H1 (cell line): ENCODE data around the gene PDX1. TPM values are rescaled to one million over a fixed set of nuclear protein-coding genes. Genes with fewer than 3 reads are reported as not detected.

ENCODE experiments used
- CTCF ChIA-PET: fragments of 300-600 bp; sonication (Branson Sonifier 250); formaldehyde crosslinking; loops from one replicate; lab custom pipeline; 2021; ENCODE audit not compliant: partially characterized antibody; lab: Charles Lee
- POLR2A ChIA-PET: fragments of 300-600 bp; sonication (Branson Sonifier 250); formaldehyde crosslinking; loops from one replicate; lab custom pipeline; 2021; ENCODE audit warnings: inconsistent platforms; ENCODE audit not compliant: partially characterized antibody; lab: Charles Lee
- DNase-seq, 2 experiments: peaks; one replicate each; pipeline versions ENCODE4 v3.0.0 to v3.0.0-alpha.2; 2010 to 2022; ENCODE audit warnings: low spot score in 2 of 2, low read depth in 1 of 2, mixed read lengths in 1 of 2
- FAIRE-seq: peaks from 2 replicates; lab custom pipeline; 2011; peaks lifted over from hg19 to GRCh38; lab: Jason Lieb, UNC
- H2AFZ ChIP-seq: 2 replicates; pipeline ENCODE4 v1.8.1; 2012; ENCODE audit warnings: low read length, inconsistent platforms
- H2AK5ac ChIP-seq: 2 replicates; pipeline ENCODE4 v1.6.1; 2013; ENCODE audit warnings: low read depth, low read length
- H2BK120ac ChIP-seq: replicated peaks from 2 replicates; pipeline ENCODE3; 2013; ENCODE audit warnings: low read depth, low read length, inconsistent platforms
- H2BK12ac ChIP-seq: 2 replicates; pipeline ENCODE4 v1.6.1; 2013; ENCODE audit warnings: low read depth, low read length
- H2BK15ac ChIP-seq: 2 replicates; pipeline ENCODE4 v1.6.1; 2013; ENCODE audit warnings: low read length
- H2BK20ac ChIP-seq: 2 replicates; pipeline ENCODE4 v1.6.1; 2013; ENCODE audit warnings: low read length
- H2BK5ac ChIP-seq: 2 replicates; pipeline ENCODE4 v1.6.1; 2013; ENCODE audit warnings: low read depth, low read length
- H3K14ac ChIP-seq: 2 replicates; pipeline ENCODE4 v1.6.1; 2013; ENCODE audit warnings: inconsistent platforms; ENCODE audit not compliant: insufficient read length
- H3K18ac ChIP-seq: 2 replicates; pipeline ENCODE4 v1.6.1; 2013; ENCODE audit warnings: low read length; ENCODE audit errors: extremely low read depth
- H3K23ac ChIP-seq: 2 replicates; pipeline ENCODE4 v1.6.1; 2013; ENCODE audit warnings: inconsistent platforms; ENCODE audit not compliant: insufficient read length
- H3K23me2 ChIP-seq: 2 replicates; pipeline ENCODE4 v1.6.1; 2013; ENCODE audit warnings: low read depth, low read length
- H3K27ac ChIP-seq: 2 replicates; pipeline ENCODE4 v1.6.1; 2011; ENCODE audit warnings: low read depth, low read length, inconsistent platforms
- H3K27me3 ChIP-seq, 4 experiments: replicated peaks in 1 of 4; 1 replicate in 1 of 4; 2 replicates in 3 of 4; pipeline versions ENCODE4 v1.6.1 to v1.8.1; 2011 to 2013; ENCODE audit warnings: low read length in 3 of 4, mild to moderate bottlenecking in 3 of 4, inconsistent platforms in 2 of 4, mixed read lengths in 2 of 4, moderate library complexity in 1 of 4; ENCODE audit not compliant: control insufficient read depth in 3 of 4, insufficient read depth in 3 of 4; ENCODE audit errors: extremely low read depth in 1 of 4
- H3K36me3 ChIP-seq, 4 experiments: 2 replicates each; pipeline versions ENCODE4 v1.6.1 to v1.8.1; 2011 to 2013; ENCODE audit warnings: mild to moderate bottlenecking in 4 of 4, low read length in 3 of 4, moderate library complexity in 2 of 4, control low read depth in 1 of 4, inconsistent platforms in 1 of 4; ENCODE audit not compliant: insufficient read depth in 4 of 4, control insufficient read depth in 2 of 4
- H3K4ac ChIP-seq: replicated peaks from 2 replicates; pipeline ENCODE3; 2013; ENCODE audit warnings: low read length, low read depth, mixed read lengths, inconsistent platforms; ENCODE audit not compliant: insufficient read length
- H3K4me1 ChIP-seq, 4 experiments: replicated peaks in 1 of 4; 1 replicate in 1 of 4; 2 replicates in 3 of 4; pipeline versions ENCODE4 v1.6.1 to v1.8.1; 2011 to 2013; ENCODE audit warnings: low read length in 3 of 4, inconsistent platforms in 2 of 4, mixed read lengths in 1 of 4; ENCODE audit not compliant: insufficient read depth in 4 of 4, control insufficient read depth in 3 of 4
- H3K4me2 ChIP-seq, 2 experiments: 2 replicates each; pipeline versions ENCODE4 v1.6.1 to v1.8.1; 2011 to 2013; ENCODE audit warnings: low read depth in 2 of 2, low read length in 2 of 2, control low read depth in 1 of 2, inconsistent platforms in 1 of 2, mild to moderate bottlenecking in 1 of 2; ENCODE audit not compliant: insufficient read depth in 1 of 2
- H3K4me3 ChIP-seq, 4 experiments: fragments of 200-600, 300-600 bp in 1 of 4; sonication (generic), shearing (Covaris generic), sonication (Bioruptor Twin) in 1 of 4; 2 replicates each; pipeline versions ENCODE4 v1.5.1 to v1.8.1; 2011 to 2016; ENCODE audit warnings: low read length in 4 of 4, low read depth in 3 of 4, control low read depth in 2 of 4, inconsistent platforms in 2 of 4, mild to moderate bottlenecking in 2 of 4, mixed read lengths in 1 of 4, moderate library complexity in 1 of 4; ENCODE audit not compliant: insufficient read depth in 2 of 4; ENCODE audit errors: extremely low read depth in 1 of 4
- H3K56ac ChIP-seq: replicated peaks from 2 replicates; pipeline ENCODE3; 2013; ENCODE audit warnings: low read depth, mild to moderate bottlenecking, mixed read lengths, low read length, inconsistent platforms; ENCODE audit not compliant: insufficient read length
- H3K79me1 ChIP-seq: 2 replicates; pipeline ENCODE4 v1.6.1; 2013; ENCODE audit warnings: low read depth, low read length, control low read depth
- H3K79me2 ChIP-seq, 2 experiments: 2 replicates each; pipeline versions ENCODE4 v1.6.1 to v1.8.1; 2012 to 2013; ENCODE audit warnings: low read length in 2 of 2, mild to moderate bottlenecking in 2 of 2, inconsistent platforms in 1 of 2; ENCODE audit not compliant: insufficient read depth in 2 of 2, control insufficient read depth in 1 of 2
- H3K9ac ChIP-seq, 4 experiments: replicated peaks in 1 of 4; 1 replicate in 1 of 4; 2 replicates in 3 of 4; pipeline versions ENCODE4 v1.6.1 to v1.8.1; 2011 to 2013; ENCODE audit warnings: low read depth in 3 of 4, low read length in 3 of 4, control low read depth in 2 of 4, mild to moderate bottlenecking in 2 of 4, moderate library complexity in 2 of 4, inconsistent platforms in 1 of 4; ENCODE audit errors: extremely low read depth in 1 of 4
- H3K9me3 ChIP-seq, 2 experiments: 2 replicates each; pipeline versions ENCODE4 v1.6.1 to v1.8.1; 2012 to 2013; ENCODE audit warnings: mild to moderate bottlenecking in 2 of 2, moderate library complexity in 2 of 2, control low read depth in 1 of 2, inconsistent platforms in 1 of 2, low read depth in 1 of 2, low read length in 1 of 2, mixed read lengths in 1 of 2; ENCODE audit not compliant: insufficient read depth in 2 of 2
- H4K20me1 ChIP-seq, 2 experiments: replicated peaks in 1 of 2; 2 replicates each; pipeline versions ENCODE3 to v1.8.1; 2011 to 2013; ENCODE audit warnings: inconsistent platforms in 2 of 2, low read length in 2 of 2, mild to moderate bottlenecking in 1 of 2; ENCODE audit not compliant: insufficient read depth in 2 of 2, control insufficient read depth in 1 of 2
- H4K5ac ChIP-seq: 2 replicates; pipeline ENCODE4 v1.6.1; 2013; ENCODE audit warnings: low read length, low read depth, mixed read lengths, inconsistent platforms; ENCODE audit not compliant: insufficient read length
- H4K8ac ChIP-seq: 2 replicates; pipeline ENCODE4 v1.8.0; 2013; ENCODE audit warnings: mild to moderate bottlenecking, moderate library complexity, low read length, inconsistent platforms; ENCODE audit not compliant: insufficient read depth; ENCODE audit errors: extremely low read depth
- H4K91ac ChIP-seq: replicated peaks from 2 replicates; pipeline ENCODE3; 2013; ENCODE audit warnings: low read length, mixed read lengths, inconsistent platforms; ENCODE audit not compliant: insufficient read length
- CBX8 ChIP-seq: fragments of 300-800, 300-1000 bp; sonication (generic); IDR thresholded peaks from 2 replicates; pipeline ENCODE4 v1.7.1; 2016; ENCODE audit warnings: low read depth, low read length, borderline replicate concordance
- EGR1 ChIP-seq: IDR thresholded peaks from 2 replicates; pipeline ENCODE4 v1.6.1; 2011; ENCODE audit warnings: low read depth, low read length, borderline replicate concordance
- FOSL1 ChIP-seq: IDR thresholded peaks from 2 replicates; pipeline ENCODE4 v1.6.1; 2011; ENCODE audit warnings: mild to moderate bottlenecking, low read depth, low read length, moderate library complexity; ENCODE audit not compliant: insufficient read depth
- JUN ChIP-seq: IDR thresholded peaks from 2 replicates; pipeline ENCODE4 v1.6.1; 2011; ENCODE audit warnings: low read depth, mild to moderate bottlenecking, improper control_type of control experiment, low read length
- RAD21 ChIP-seq, 2 experiments: IDR thresholded peaks in 1 of 2; conservative IDR thresholded peaks in 1 of 2; 2 replicates each; pipeline ENCODE4 v1.6.1; 2011; ENCODE audit warnings: low read depth in 2 of 2, low read length in 2 of 2, improper control_type of control experiment in 1 of 2, inconsistent platforms in 1 of 2, mild to moderate bottlenecking in 1 of 2, moderate library complexity in 1 of 2
- RFX5 ChIP-seq: IDR thresholded peaks from 2 replicates; pipeline ENCODE4 v1.6.1; 2011; ENCODE audit warnings: low read depth, low read length, improper control_type of control experiment, borderline replicate concordance
- SAP30 ChIP-seq: fragments of 300-600 bp; sonication (generic); IDR thresholded peaks from 2 replicates; pipeline ENCODE4 v1.7.1; 2012; ENCODE audit warnings: low read length, moderate library complexity, mild to moderate bottlenecking, inconsistent platforms; ENCODE audit not compliant: insufficient read depth, insufficient replicate concordance
- SIRT6 ChIP-seq: IDR thresholded peaks from one replicate; pipeline ENCODE4 v1.7.1; 2012; ENCODE audit warnings: low read length, inconsistent platforms
- SP4 ChIP-seq: IDR thresholded peaks from 2 replicates; pipeline ENCODE4 v1.6.1; 2012; ENCODE audit warnings: low read length, inconsistent platforms
- TAF7 ChIP-seq: optimal IDR thresholded peaks from 2 replicates; pipeline ENCODE3; 2011; ENCODE audit warnings: low read depth, mild to moderate bottlenecking, inconsistent platforms, low read length, moderate library complexity, borderline replicate concordance
- WGBS, 2 experiments: shearing (Covaris generic) in 1 of 2; methylation state at CpG; one replicate each; pipeline versions ENCODE4 v1.1.6 to v1.1.7; 2013 to 2015; ENCODE audit warnings: low lambda C conversion rate in 2 of 2, mixed read lengths in 2 of 2, inconsistent platforms in 1 of 2, low coverage in 1 of 2, missing lambda C conversion rate in 1 of 2; ENCODE audit not compliant: insufficient replicate concordance in 2 of 2, insufficient coverage in 1 of 2, insufficient read length in 1 of 2; ENCODE audit errors: extremely low coverage in 1 of 2, missing lambda C conversion rate in 1 of 2; 5-methylcytosine and 5-hydroxymethylcytosine counted together
- polyA plus RNA-seq, 7 experiments: library from polyadenylated mRNA; depleted of rRNA in 3 of 7; stranded (reverse) in 5 of 7; unstranded in 2 of 7; fragments of >200 nt in 5 of 7; fragments of 200-250 nt in 2 of 7; gene quantifications; 1 replicate in 5 of 7; 2 replicates in 1 of 7; 4 replicates in 1 of 7; pipeline versions ENCODE4 v1.2.1 to v1.2.3, GENCODE V29; 2011 to 2013; ENCODE audit warnings: missing spikeins in 2 of 7, mixed read lengths in 2 of 7
- total RNA-seq: library from RNA; stranded (reverse); fragmentation: NEBNext Ultra II Directional; extraction: Animal tissue kit (Norgen Biotek cat#: 25700); gene quantifications from 2 replicates; pipeline ENCODE4 v1.2.1, GENCODE V29; 2021

Gene PDX1
- total and polyA plus RNA-seq, 2 of the 8 experiments (the other 6 are each of a cell fraction or from before 2014, with no cell fraction given) = not detected

DNA sequence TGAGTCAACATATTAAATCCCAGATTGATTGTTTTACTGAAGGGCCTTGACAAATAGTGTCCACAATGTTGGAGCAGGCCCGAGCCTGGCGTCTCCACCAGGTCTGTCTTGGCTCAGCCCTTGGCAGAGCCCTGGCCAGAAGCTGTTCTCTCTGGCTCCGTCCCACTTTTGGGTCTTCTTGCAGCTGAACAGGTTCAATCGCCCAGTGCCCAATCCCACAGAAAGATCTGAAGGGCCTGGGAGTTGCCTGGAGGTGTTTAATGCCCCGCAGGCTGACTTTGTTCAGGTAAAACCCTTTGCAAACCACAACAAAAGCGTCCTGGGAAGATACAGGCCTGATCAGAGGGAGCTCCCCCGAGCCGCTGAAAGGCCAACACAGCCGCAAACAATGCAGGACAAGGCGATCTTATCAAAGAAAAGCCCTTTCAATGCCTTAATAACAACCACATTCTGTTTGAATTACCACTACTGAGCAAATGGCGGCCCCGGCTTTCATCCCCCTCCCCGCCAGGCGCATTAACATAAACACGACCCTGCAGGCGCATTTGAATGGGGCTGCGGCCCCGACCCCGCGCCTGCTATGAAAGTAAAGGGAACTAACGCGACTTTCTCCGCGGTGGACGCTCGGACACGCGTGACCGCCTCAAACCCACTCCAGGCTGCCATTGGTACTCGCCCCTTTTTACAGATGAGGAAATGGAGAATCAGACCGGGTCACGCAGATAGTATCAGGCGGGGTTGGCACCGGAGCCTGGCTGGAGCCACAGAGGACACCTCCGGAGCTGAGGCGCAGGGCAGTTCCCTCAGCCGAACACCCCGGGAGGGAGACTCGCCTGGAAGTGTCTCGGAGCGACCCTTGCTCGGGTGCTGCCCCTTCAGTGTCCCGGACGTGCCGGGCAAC, 46.2 kb downstream of the PDX1 start:
- CTCF ChIA-PET = interaction anchor here (1.4 to 19.7 kb wide), 7 partner anchors 11 to 144 kb away, joined by 3 to 283 read pairs (median 6); partner anchors contain the start of genes CDX2 and URAD
- peak overlapping the region; percentile 10 to 53; a peak in 3 of 4 replicates for H3K4me2 ChIP-seq
- TF ChIP-seq RFX5 (no peak), SAP30 (no peak), JUN (no peak), TAF7 (no peak), SP4 (no peak), SIRT6 (no peak), RAD21 (IDR thresholded peaks at IDR 0.05 in 1 of 2, conservative IDR thresholded peaks at IDR 0.05 in 1 of 2; ENCODE audit: low read depth in 2 of 2, low read length in 2 of 2) (no peak), FOSL1 (no peak), EGR1 (no peak), CBX8 (no peak)

More for the DNA sequence above, 46.2 kb downstream of the PDX1 start:
- FAIRE-seq (peak; percentile 93), DNase-seq (peak; percentile 81 to 91)
- Histone ChIP-seq H3K4me1 (peaks cover 15 to 57% (median 35%) of the 10 kb centered on the region in 4 experiments), H3K23me2 (peaks cover 5% of the 10 kb centered on the region; the same call in 1 of the 2 replicates), H4K20me1 (peaks cover 24 to 42% of the 10 kb centered on the region in 2 experiments), H2BK120ac (no peak overlapping the region), H3K79me1 (no peaks in the 10 kb centered on the region), H3K4me3 (peak overlapping the region in 1 of 4 experiments; percentile 29; a peak in 2 of 8 replicates), H4K5ac (no peak overlapping the region), H2AFZ (no peak overlapping the region), H2BK20ac (no peak overlapping the region), H3K9me3 (no peaks in the 10 kb centered on the region), H2BK5ac (no peak overlapping the region; the same call in 1 of the 2 replicates), H3K4ac (no peak overlapping the region), H2AK5ac (no peak overlapping the region), H3K27me3 (peaks cover 91 to 100% (median 97%) of the 10 kb centered on the region in 4 experiments), H3K9ac (no peak overlapping the region), H2BK15ac (no peak overlapping the region), H3K36me3 (peaks cover 0 to 12% (median 0%) of the 10 kb centered on the region in 4 experiments; a peak in 1 of 8 replicates), H3K14ac (no peak overlapping the region), H3K27ac (no peak overlapping the region), H4K8ac (no peak overlapping the region), H4K91ac (no peak overlapping the region), H3K18ac (no peak overlapping the region), H3K23ac (no peak overlapping the region), H3K56ac (no peak overlapping the region), H2BK12ac (no peak overlapping the region), H3K79me2 (no peaks in the 10 kb centered on the region)
- POLR2A ChIA-PET = interaction anchor here (1.2 to 5.6 kb wide), 4 partner anchors 12 to 44 kb away, joined by 3 to 31 read pairs (median 6); no protein-coding TSS in a partner anchor
- 2% methylated on average over 38 of the region's 45 CpGs; no CpG with 5 or more reads in 1 of the 2 experiments for WGBS, 2 experiments
